ENCODE data around the gene SEMA5A. TPM values are rescaled to one million over a fixed set of nuclear protein-coding genes. Genes with fewer than 3 reads are reported as not detected.

The SEMA5A gene
- polyA plus RNA-seq, 1 experiment: 98.4 TPM

DNA sequence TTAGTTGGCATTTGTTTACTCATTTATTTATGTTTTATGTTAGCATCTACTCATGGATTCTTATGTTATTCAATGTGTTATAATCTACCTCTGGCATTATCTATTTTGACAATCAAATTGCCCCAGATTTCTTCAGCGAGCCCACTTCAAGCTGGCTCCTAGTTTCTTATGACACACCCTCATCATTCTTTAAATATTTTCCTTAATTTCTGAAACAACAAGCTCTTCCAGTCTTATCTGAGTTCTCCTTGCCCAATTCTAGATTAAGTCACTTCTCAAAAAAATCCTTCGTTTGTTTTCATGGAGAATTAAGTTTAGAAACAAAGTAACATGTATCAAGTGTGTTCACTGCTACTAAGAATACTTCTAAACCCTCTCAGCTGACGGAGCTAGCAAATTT lies 229.8 kb downstream of the SEMA5A start:
- DNase-seq (ENCODE audit: low read depth): no peak
- H3K4me3 ChIP-seq (ENCODE audit: low read depth, low read length): no peak overlapping the region
- H3K36me3 ChIP-seq (ENCODE audit: control insufficient read depth, insufficient read depth, low read length): peaks cover 4% of the 10 kb centered on the region
- POLR2A ChIA-PET: no interaction called here
- CTCF ChIA-PET: no interaction called here
- TF ChIP-seq, protein P1, sequence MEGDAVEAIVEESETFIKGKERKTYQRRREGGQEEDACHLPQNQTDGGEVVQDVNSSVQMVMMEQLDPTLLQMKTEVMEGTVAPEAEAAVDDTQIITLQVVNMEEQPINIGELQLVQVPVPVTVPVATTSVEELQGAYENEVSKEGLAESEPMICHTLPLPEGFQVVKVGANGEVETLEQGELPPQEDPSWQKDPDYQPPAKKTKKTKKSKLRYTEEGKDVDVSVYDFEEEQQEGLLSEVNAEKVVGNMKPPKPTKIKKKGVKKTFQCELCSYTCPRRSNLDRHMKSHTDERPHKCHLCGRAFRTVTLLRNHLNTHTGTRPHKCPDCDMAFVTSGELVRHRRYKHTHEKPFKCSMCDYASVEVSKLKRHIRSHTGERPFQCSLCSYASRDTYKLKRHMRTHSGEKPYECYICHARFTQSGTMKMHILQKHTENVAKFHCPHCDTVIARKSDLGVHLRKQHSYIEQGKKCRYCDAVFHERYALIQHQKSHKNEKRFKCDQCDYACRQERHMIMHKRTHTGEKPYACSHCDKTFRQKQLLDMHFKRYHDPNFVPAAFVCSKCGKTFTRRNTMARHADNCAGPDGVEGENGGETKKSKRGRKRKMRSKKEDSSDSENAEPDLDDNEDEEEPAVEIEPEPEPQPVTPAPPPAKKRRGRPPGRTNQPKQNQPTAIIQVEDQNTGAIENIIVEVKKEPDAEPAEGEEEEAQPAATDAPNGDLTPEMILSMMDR (IDR thresholded peaks at IDR 0.05; ENCODE audit: insufficient read depth, low read depth, low read length): no peak
- H3K27me3 ChIP-seq (ENCODE audit: control insufficient read depth, insufficient read depth, low read length): no peaks in the 10 kb centered on the region

DNA sequence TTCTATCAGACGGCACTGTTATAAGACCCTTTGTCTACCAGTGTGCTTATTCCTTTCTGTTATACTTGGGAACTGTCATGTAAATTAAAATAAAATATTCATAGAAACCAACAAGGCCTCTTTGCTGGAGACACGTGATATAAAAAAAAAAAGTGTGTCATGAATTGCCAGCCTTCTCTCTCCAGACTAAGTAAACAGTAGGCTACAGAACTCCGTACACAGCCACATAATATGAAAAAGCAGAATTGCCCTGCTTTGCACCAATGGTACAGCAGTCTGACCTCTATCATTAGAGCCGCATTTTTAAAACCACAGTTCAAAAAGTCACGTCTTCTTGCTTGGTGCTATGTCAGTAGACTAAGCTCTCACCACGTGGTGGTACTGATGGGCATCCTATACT lies 231.3 kb downstream of the SEMA5A start:
- no peaks in the 10 kb centered on the region for H3K27me3 ChIP-seq (ENCODE audit: control insufficient read depth, insufficient read depth, low read length)
- ChIA-PET POLR2A (no interaction called here), CTCF (no interaction called here)
- TF ChIP-seq, protein P1 (IDR thresholded peaks at IDR 0.05; ENCODE audit: insufficient read depth, low read depth, low read length): no peak
- H3K4me3 ChIP-seq (ENCODE audit: low read depth, low read length): no peak overlapping the region
- H3K36me3 ChIP-seq (ENCODE audit: control insufficient read depth, insufficient read depth, low read length): peaks cover 4% of the 10 kb centered on the region
- no peak for DNase-seq (ENCODE audit: low read depth)

DNA sequence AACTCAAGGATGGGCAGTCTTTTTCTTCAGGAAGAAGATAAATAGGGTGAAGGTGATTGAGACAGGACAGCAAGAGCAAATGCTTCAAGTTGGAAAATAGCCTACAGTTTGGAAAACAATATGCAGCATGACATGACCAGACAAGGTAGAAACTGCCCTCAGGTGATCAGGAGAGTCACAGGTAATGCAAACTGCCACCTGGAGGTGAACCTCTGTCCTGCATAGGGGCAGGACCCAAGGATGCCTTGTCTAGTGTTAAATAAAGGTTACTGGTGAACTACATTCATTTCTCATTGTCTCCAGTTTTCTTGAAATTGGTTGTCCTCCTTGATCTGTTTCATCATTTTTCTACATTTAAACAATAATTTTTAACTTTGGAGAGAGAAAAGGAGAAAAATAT lies 232.1 kb downstream of the SEMA5A start:
- Histone ChIP-seq H3K4me3 (ENCODE audit: low read depth, low read length) (no peak overlapping the region), H3K27me3 (ENCODE audit: control insufficient read depth, insufficient read depth, low read length) (no peaks in the 10 kb centered on the region), H3K36me3 (ENCODE audit: control insufficient read depth, insufficient read depth, low read length) (peaks cover 7% of the 10 kb centered on the region)
- CTCF ChIA-PET: no interaction called here
- DNase-seq (ENCODE audit: low read depth): no peak
- TF ChIP-seq, protein P1 (IDR thresholded peaks at IDR 0.05; ENCODE audit: insufficient read depth, low read depth, low read length): no peak
- POLR2A ChIA-PET: no interaction called here

DNA sequence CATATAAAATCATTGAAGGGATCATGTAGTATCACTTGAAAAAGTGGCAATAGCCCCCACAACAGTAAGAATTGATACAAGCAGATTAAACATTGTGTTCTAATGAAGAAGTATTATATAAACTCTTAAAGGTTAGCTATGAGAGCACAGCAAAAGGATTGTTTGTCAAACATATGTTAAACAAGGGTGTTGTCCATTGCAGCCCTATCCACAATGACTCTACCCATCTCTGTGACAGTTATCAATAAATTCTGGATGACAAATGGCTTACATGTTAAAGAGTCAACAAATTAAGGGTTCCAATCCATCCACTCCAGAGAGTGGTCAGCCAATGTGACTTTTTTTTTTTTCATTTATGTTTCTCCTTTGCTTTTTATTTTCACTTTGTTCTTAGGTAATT lies 238.7 kb downstream of the SEMA5A start:
- no peak for DNase-seq (ENCODE audit: low read depth)
- POLR2A ChIA-PET: no interaction called here
- no peak overlapping the region for H3K4me3 ChIP-seq (ENCODE audit: low read depth, low read length)
- no peaks in the 10 kb centered on the region for H3K27me3 ChIP-seq (ENCODE audit: control insufficient read depth, insufficient read depth, low read length)
- CTCF ChIA-PET: no interaction called here
- TF ChIP-seq, protein P1 (IDR thresholded peaks at IDR 0.05; ENCODE audit: insufficient read depth, low read depth, low read length): no peak
- 0 out of 2 replicates have a peak, but pooled peaks cover 2% of the 10 kb centered on the region for H3K36me3 ChIP-seq (ENCODE audit: control insufficient read depth, insufficient read depth, low read length)

DNA sequence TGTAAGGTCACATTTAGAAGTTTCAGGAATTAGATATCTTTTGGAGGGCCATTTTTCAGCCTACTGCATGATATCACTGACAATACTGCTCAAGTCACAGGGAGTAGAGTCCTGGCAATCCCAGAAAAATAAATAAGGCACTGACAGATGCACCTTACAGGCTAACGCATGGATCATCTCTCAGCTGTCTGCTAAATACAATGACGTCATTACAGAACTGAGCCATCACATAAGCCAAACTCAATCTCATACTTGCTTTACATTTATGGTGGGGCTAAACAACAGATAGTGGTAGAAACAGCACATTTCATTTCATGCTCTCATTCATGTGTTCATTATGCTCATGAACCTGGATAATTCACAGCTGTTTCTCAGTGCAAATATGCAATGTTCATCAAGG lies 243.7 kb downstream of the SEMA5A start:
- POLR2A ChIA-PET: no interaction called here
- no peak for DNase-seq (ENCODE audit: low read depth)
- no peaks in the 10 kb centered on the region for H3K27me3 ChIP-seq (ENCODE audit: control insufficient read depth, insufficient read depth, low read length)
- CTCF ChIA-PET: no interaction called here
- H3K36me3 ChIP-seq (ENCODE audit: control insufficient read depth, insufficient read depth, low read length): peaks cover 1% of the 10 kb centered on the region
- TF ChIP-seq, protein P1 (IDR thresholded peaks at IDR 0.05; ENCODE audit: insufficient read depth, low read depth, low read length): no peak
- no peak overlapping the region for H3K4me3 ChIP-seq (ENCODE audit: low read depth, low read length)

All from BJ (cell line).